ENCODE results near the gene ST3GAL2. TPM values are rescaled to one million over a fixed set of nuclear protein-coding genes. Genes with fewer than 3 reads are reported as not detected.
A peak's percentile ranks its signal among the peaks of the same experiment; 100 is the strongest.

The ST3GAL2 gene
- total RNA-seq, 3 donors from 2014 or later: 15.0 to 18.1 (median 15.6) TPM

- no peaks in the 10 kb centered on the region for H3K9me3 Mint-ChIP-seq
Observed at GRCh38 chr16:70473446-70474319, 34.8 kb upstream of the ST3GAL2 start.

GRCh38 chr16:70472786-70473433, 34.0 kb upstream of the ST3GAL2 start:
- Mint-ChIP-seq H3K9me3 (no peaks in the 10 kb centered on the region), H3K4me1 (ENCODE audit: low read depth) (peaks cover 13% of the 10 kb centered on the region), H3K36me3 (ENCODE audit: insufficient read depth) (peaks cover 2% of the 10 kb centered on the region), H3K27me3 (ENCODE audit: low read depth) (no peaks in the 10 kb centered on the region), H3K4me3 (no peak overlapping the region)
- DNase-seq: no peak
- no peak for ATAC-seq

More at GRCh38 chr16:70473446-70474319, 34.8 kb upstream of the ST3GAL2 start:
- Mint-ChIP-seq H3K4me1 (ENCODE audit: low read depth) (peaks cover 13% of the 10 kb centered on the region), H3K4me3 (no peak overlapping the region), H3K27me3 (ENCODE audit: low read depth) (no peaks in the 10 kb centered on the region), H3K36me3 (ENCODE audit: insufficient read depth) (peaks cover 2% of the 10 kb centered on the region)
- no peak for DNase-seq
- no peak for ATAC-seq

DNA sequence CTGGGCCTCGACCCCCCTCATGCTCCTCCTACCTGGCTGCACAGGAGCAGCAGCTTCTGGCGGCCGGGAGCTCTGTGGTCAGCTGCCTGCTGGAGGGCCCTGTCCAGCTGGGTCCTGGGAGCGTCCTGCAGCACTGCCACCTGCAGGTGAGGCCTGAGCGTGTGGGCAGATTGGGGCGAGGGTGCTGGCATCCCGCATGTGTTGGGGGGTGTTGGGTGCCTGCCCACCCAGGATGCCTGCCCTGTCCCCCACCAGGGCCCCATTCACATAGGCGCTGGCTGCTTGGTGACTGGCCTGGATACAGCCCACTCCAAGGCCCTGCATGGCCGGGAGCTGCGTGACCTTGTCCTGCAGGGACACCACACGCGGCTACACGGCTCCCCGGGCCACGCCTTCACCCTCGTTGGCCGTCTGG, 32.0 kb upstream of the ST3GAL2 start:
- ATAC-seq (no peak), DNase-seq (no peak)
- no peaks in the 10 kb centered on the region for H3K27me3 Mint-ChIP-seq (ENCODE audit: low read depth)
- H3K9me3 Mint-ChIP-seq: no peaks in the 10 kb centered on the region
- peaks cover 8% of the 10 kb centered on the region for H3K36me3 Mint-ChIP-seq (ENCODE audit: insufficient read depth)
- H3K4me1 Mint-ChIP-seq (ENCODE audit: low read depth): no peaks in the 10 kb centered on the region
- no peak overlapping the region for H3K4me3 Mint-ChIP-seq

DNA sequence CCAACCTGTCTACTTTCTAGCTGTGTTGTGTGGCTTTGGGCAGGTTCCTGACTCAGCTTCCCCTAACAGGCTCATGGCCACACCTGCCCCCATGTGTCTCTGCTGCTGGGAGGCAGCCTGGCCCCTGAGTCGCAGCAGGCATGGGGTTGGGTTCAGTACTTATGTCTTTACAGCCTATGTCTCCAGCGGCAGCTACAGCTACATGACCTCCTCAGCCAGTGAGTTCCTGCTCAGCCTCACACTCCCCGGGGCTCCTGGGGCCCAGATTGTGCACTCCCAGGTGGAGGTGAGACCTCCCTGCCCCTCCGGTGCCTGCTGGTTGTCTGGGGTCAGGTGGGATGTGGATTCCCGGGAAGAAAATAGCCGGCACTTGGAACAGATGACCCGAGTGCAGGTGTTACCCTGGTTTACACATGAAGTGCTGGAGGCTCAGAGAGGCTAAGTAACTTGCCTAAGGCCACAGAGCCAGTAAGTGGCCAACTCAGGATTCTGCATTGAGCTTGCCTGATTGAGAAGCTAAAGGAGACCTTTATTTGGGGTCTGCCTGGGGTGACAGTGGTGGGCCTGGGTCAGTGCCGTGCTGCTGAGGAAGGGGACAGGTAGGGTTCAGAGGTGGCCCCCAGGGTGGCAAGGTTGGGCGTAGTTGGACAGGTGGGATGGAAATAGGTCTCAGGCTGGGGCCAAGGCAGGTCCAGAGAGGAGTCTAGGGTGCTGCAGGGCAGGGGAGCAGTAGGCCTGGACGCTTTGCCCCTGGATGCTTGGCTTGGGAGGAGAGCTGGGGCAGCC, 31.4 kb upstream of the ST3GAL2 start:
- Mint-ChIP-seq H3K36me3 (ENCODE audit: insufficient read depth) (peaks cover 9% of the 10 kb centered on the region), H3K4me3 (no peak overlapping the region), H3K27me3 (ENCODE audit: low read depth) (no peaks in the 10 kb centered on the region), H3K9me3 (no peaks in the 10 kb centered on the region), H3K4me1 (ENCODE audit: low read depth) (no peaks in the 10 kb centered on the region)
- ATAC-seq (no peak), DNase-seq (no peak)

GRCh38 chr16:70468776-70469525, 30.1 kb upstream of the ST3GAL2 start:
- ATAC-seq: no peak
- Mint-ChIP-seq H3K9me3 (no peaks in the 10 kb centered on the region), H3K4me3 (no peak overlapping the region)

DNA sequence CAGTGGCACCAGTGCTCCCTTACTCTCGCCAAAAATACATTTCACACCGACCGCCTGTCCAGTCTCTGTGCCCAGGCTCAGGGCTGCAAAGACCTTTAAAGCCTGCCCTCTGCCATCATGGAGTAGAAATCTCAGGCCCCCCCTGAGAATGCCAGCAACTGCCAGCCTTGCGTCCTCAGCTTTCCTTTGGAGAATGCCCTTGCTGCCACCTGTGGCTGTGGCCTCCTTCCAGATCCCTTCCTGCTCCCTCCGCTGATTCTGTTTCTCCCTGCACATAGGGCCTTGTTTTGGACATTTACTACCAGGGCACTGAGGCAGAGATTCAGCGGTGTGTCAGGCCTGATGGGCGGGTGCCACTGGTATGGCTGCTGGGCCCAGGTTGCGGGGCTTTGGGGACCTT, 28.7 kb upstream of the ST3GAL2 start:
- no peaks in the 10 kb centered on the region for H3K9me3 Mint-ChIP-seq
- ATAC-seq (no peak), DNase-seq (no peak)
- H3K4me1 Mint-ChIP-seq (ENCODE audit: low read depth): no peaks in the 10 kb centered on the region
- H3K36me3 Mint-ChIP-seq (ENCODE audit: insufficient read depth): peaks cover 12% of the 10 kb centered on the region
- H3K27me3 Mint-ChIP-seq (ENCODE audit: low read depth): no peaks in the 10 kb centered on the region
- no peak overlapping the region for H3K4me3 Mint-ChIP-seq

More at GRCh38 chr16:70468776-70469525, 30.1 kb upstream of the ST3GAL2 start:
- DNase-seq: no peak
- no peaks in the 10 kb centered on the region for H3K27me3 Mint-ChIP-seq (ENCODE audit: low read depth)
- no peaks in the 10 kb centered on the region for H3K4me1 Mint-ChIP-seq (ENCODE audit: low read depth)
- peaks cover 13% of the 10 kb centered on the region for H3K36me3 Mint-ChIP-seq (ENCODE audit: insufficient read depth)

DNA sequence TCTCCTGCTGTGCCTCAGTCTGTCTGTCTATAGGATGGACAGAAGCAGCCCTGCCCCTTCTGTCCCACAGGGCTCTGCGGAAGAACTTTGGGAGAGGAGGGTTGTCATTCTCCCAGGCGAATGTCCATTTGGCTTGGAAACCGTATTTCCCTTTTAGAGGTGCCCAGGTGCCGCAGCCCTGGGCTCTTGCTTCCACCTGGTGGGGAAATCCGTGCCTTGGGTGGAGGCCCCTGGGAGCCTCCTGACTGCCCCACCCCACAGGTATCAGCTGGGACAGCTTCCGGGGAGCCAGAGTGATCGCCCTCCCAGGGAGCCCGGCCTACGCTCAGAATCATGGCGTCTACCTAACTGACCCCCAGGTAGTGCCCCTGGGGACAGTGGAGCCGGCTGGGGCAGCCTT, 28.2 kb upstream of the ST3GAL2 start:
- peaks cover 12% of the 10 kb centered on the region for H3K36me3 Mint-ChIP-seq (ENCODE audit: insufficient read depth)
- H3K4me1 Mint-ChIP-seq (ENCODE audit: low read depth): no peaks in the 10 kb centered on the region
- no peak overlapping the region for H3K4me3 Mint-ChIP-seq
- DNase-seq: no peak
- H3K27me3 Mint-ChIP-seq (ENCODE audit: low read depth): no peaks in the 10 kb centered on the region
- no peak for ATAC-seq
- H3K9me3 Mint-ChIP-seq: no peaks in the 10 kb centered on the region

- H3K4me1 Mint-ChIP-seq (ENCODE audit: low read depth): no peaks in the 10 kb centered on the region
- H3K4me3 Mint-ChIP-seq: no peak overlapping the region
- no peak for ATAC-seq
- no peaks in the 10 kb centered on the region for H3K27me3 Mint-ChIP-seq (ENCODE audit: low read depth)
- DNase-seq: no peak
- H3K36me3 Mint-ChIP-seq (ENCODE audit: insufficient read depth): peaks cover 12% of the 10 kb centered on the region
- no peaks in the 10 kb centered on the region for H3K9me3 Mint-ChIP-seq
Observed at GRCh38 chr16:70466805-70467076, 27.8 kb upstream of the ST3GAL2 start.

DNA sequence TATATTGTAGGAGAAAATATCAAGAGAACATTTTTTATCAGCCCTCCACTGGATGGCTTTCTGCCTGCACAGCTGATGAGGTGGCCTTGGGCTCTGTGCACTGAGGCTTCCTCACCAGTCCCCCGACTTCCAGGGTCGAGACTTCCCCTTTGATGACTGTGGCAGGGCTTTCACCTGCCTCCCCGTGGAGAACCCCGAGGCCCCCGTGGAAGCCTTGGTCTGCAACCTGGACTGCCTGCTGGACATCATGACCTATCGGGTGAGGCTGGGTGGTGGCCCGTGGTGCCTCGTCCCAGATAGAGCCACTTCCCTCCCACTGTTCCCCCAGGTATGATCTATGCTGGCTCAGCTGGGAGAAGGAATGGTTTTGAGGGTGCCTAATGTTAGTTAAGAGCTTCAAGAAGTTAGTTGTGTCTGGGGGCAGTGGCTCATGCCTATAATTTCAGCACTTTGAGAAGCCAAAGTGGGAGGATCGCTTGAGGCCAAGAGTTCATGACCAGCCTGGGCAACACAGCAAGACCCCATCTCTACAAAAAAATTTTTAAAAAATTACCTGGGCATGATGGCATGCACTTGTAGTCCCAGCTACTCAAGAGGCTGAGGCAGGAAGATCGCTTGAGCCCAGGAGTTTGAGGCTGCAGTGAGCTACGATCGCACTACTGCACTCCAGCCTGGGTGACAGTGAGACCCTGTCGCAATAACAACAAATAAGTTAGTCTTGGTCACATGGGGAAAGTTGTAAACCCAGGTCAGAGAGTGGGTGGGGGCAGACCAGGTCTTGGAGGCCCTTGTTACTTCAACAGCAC, 27.3 kb upstream of the ST3GAL2 start:
- Mint-ChIP-seq H3K4me3 (no peak overlapping the region), H3K36me3 (ENCODE audit: insufficient read depth) (peaks cover 12% of the 10 kb centered on the region), H3K4me1 (ENCODE audit: low read depth) (no peaks in the 10 kb centered on the region), H3K27me3 (ENCODE audit: low read depth) (no peaks in the 10 kb centered on the region), H3K9me3 (no peaks in the 10 kb centered on the region)
- ATAC-seq (no peak), DNase-seq (no peak)

- Mint-ChIP-seq H3K9me3 (no peaks in the 10 kb centered on the region), H3K4me3 (no peak overlapping the region), H3K4me1 (ENCODE audit: low read depth) (no peaks in the 10 kb centered on the region), H3K36me3 (ENCODE audit: insufficient read depth) (peaks cover 12% of the 10 kb centered on the region), H3K27me3 (ENCODE audit: low read depth) (no peaks in the 10 kb centered on the region)
- DNase-seq (no peak), ATAC-seq (no peak)
Observed at GRCh38 chr16:70463235-70463634, 24.3 kb upstream of the ST3GAL2 start.

DNA sequence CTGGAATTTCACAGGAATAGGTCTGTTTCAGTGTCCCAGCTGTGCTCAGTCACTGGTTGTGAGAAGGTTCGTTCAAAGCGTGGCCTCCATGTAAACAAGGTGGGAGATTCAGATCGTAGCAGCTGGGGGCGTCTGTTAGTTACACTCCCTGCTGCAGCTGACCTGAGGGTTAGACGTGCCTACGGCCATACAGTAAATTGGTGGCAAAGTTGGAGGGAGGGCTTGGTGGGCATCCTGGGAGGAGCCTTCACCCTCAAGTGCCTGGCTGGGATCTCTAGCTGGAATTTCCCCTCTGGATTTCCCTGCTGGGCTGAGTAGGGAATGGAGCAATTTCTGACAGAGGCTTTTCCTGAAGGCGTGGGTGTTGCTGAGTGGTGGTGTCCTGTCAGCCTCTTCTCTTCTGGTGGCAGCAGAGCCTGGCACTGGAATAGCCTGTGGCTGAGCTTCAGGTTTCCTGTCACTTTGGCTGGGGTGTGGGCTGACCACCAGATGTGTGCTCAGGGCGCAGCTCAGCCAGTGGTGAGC, 21.9 kb upstream of the ST3GAL2 start:
- no peak overlapping the region for H3K4me3 Mint-ChIP-seq
- H3K9me3 Mint-ChIP-seq: no peaks in the 10 kb centered on the region
- peaks cover 5% of the 10 kb centered on the region for H3K36me3 Mint-ChIP-seq (ENCODE audit: insufficient read depth)
- no peak for DNase-seq
- no peaks in the 10 kb centered on the region for H3K27me3 Mint-ChIP-seq (ENCODE audit: low read depth)
- ATAC-seq: no peak
- peaks cover 3% of the 10 kb centered on the region for H3K4me1 Mint-ChIP-seq (ENCODE audit: low read depth)

DNA sequence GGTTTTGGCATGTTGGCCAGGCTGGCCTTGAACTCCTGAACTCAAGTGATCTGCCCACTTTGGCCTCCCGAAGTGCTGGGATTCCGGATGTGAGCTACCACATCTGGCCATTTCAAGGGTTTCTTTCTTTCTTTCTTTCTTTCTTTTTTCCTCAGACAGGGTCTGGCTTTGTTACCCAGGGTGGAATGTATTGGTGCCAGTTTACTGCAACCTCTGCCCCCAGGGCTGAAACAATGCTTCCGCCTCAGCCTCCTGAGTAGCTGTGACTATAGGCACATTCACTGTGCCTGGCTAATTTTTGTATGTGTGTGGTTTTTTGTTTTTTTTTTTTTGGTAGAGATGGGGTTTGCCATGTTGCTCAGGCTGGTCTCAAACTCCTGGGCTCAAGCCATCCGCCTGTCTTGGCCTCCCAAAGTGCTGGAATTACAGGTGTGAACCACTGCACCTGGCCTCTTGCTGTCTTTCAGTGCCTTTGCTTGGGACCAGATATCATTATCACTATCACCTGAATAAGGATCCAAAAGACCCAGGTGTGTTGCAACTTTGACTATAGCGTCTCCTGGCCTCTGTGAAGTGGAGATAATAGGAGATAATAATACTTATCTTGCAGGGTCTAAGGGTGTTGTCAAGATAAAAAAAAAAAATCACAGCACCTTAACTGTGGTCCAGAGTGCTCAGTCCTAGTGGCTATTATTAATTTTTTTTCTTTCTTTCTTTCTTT, 18.7 kb upstream of the ST3GAL2 start:
- ATAC-seq: no peak
- DNase-seq: no peak
- Mint-ChIP-seq H3K36me3 (ENCODE audit: insufficient read depth) (no peaks in the 10 kb centered on the region), H3K4me1 (ENCODE audit: low read depth) (peaks cover 18% of the 10 kb centered on the region), H3K4me3 (no peak overlapping the region), H3K27me3 (ENCODE audit: low read depth) (no peaks in the 10 kb centered on the region), H3K9me3 (no peaks in the 10 kb centered on the region)

DNA sequence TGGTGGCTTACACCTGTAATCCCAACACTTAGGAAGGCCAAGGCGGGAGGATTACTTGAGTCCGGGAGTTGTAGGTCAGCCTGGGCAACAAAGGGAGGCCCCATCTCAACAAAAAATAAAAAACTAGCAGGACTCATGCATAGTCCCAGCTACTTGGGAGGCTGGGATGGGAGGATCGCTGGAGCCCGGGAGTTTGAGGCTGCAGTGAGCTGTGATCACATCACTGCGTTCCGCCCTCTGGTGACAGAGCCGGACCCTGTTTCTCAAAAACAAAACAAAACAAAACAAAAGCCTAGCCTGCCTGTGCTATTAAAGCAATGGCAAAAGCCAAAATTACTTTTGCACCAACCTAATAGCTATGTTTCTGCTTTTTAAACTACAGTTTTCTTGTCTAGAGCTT, 17.0 kb upstream of the ST3GAL2 start:
- Mint-ChIP-seq H3K4me1 (ENCODE audit: low read depth) (peaks cover 18% of the 10 kb centered on the region), H3K36me3 (ENCODE audit: insufficient read depth) (no peaks in the 10 kb centered on the region), H3K4me3 (peak overlapping the region; percentile 90), H3K27me3 (ENCODE audit: low read depth) (no peaks in the 10 kb centered on the region), H3K9me3 (no peaks in the 10 kb centered on the region)
- ATAC-seq (no peak), DNase-seq (no peak)

Measured in activated T-cell treated with anti-CD3 and anti-CD28 coated beads, Interleukin-2, amount 50 U/mL, for 4 hours (primary cell).